ENCODE measurements around the gene WDFY1. TPM values are rescaled to one million over a fixed set of nuclear protein-coding genes. Genes with fewer than 3 reads are reported as not detected.

WDFY1 gene
- total and polyA plus RNA-seq, 2 experiments from 2014 or later = 54.5 to 127 TPM

DNA sequence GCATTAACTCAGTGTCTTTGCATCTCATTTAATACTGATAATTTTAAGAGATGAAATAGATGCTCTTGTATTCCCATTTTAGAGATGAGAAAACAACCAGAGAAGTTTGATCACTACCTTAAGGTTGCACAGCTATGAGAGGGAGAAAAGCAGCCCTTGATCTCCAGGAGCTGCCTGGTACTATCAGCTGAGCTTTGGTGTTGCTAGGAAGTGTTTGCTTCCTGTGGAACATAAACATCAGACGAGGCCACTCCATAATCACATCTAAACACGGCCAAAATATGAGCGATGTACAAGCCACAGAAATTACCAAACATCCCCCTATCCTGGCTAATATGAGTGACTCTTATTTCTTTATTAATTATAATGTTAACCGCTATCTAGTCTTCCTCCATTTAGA, 620 bp upstream of the WDFY1 start (continued):
- TF ChIP-seq, protein P1, sequence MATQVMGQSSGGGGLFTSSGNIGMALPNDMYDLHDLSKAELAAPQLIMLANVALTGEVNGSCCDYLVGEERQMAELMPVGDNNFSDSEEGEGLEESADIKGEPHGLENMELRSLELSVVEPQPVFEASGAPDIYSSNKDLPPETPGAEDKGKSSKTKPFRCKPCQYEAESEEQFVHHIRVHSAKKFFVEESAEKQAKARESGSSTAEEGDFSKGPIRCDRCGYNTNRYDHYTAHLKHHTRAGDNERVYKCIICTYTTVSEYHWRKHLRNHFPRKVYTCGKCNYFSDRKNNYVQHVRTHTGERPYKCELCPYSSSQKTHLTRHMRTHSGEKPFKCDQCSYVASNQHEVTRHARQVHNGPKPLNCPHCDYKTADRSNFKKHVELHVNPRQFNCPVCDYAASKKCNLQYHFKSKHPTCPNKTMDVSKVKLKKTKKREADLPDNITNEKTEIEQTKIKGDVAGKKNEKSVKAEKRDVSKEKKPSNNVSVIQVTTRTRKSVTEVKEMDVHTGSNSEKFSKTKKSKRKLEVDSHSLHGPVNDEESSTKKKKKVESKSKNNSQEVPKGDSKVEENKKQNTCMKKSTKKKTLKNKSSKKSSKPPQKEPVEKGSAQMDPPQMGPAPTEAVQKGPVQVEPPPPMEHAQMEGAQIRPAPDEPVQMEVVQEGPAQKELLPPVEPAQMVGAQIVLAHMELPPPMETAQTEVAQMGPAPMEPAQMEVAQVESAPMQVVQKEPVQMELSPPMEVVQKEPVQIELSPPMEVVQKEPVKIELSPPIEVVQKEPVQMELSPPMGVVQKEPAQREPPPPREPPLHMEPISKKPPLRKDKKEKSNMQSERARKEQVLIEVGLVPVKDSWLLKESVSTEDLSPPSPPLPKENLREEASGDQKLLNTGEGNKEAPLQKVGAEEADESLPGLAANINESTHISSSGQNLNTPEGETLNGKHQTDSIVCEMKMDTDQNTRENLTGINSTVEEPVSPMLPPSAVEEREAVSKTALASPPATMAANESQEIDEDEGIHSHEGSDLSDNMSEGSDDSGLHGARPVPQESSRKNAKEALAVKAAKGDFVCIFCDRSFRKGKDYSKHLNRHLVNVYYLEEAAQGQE (IDR thresholded peaks at IDR 0.05; ENCODE audit: unreplicated experiment) = no peak

DNA sequence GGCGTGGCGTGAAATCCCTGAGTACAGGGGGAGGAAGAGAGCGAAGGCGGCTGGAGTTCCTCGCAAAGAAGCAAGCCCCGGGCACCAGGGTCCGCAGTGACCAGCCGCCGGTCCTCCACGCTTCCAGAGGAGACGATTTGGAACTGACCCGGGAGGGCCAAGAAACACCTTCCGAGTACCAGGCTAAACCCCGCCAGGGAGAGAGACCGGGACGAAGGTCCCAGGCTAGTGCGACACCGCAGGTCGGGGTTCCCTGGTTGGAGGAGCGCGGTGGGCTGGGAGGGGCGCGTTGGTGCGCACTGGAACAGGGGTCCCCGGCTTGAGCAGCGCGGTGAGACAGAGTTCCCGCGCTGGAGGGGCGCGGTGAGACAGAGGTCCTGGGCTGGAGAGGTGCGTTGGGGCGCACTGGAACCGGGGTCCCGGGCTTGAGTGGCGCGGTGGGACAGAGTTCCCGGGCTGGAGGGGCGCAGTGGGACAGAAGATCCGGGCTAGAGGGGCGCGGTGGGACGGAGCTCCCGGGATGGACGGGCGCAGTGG, 901 bp downstream of the WDFY1 start:
- peak overlapping the region; percentile 98 for H3K4me2 ChIP-seq
- H2AFZ ChIP-seq = peak overlapping the region; percentile 67
- H3K9me2 ChIP-seq (ENCODE audit: insufficient read depth) = no peaks in the 10 kb centered on the region
- Mint-ChIP-seq H3K9me3 (peaks cover 3% of the 10 kb centered on the region; the same call in 1 of the 3 replicates), H3K27ac (peak overlapping the region; percentile 92), H3K27me3 (ENCODE audit: insufficient read depth, low read depth, poor library complexity) (peaks cover 9% of the 10 kb centered on the region), H3K4me1 (peaks cover 39% of the 10 kb centered on the region), H3K36me3 (ENCODE audit: low read depth) (peaks cover 22% of the 10 kb centered on the region), H3K4me3 (peak overlapping the region; percentile 96)
- H4K20me1 ChIP-seq (replicated peaks; ENCODE audit: insufficient read depth) = peaks cover 10% of the 10 kb centered on the region; the same call in 1 of the 2 replicates
- peak overlapping the region; percentile 81 for H3K27ac ChIP-seq (ENCODE audit: low read depth)
- TF ChIP-seq CREB1 (CRISPR knock-in tag; IDR thresholded peaks at IDR 0.05; ENCODE audit: low read depth) (no peak), POLR2AphosphoS5 (IDR thresholded peaks at IDR 0.05; ENCODE audit: low read depth) (peak; percentile 65)
- TF ChIP-seq, protein P2, sequence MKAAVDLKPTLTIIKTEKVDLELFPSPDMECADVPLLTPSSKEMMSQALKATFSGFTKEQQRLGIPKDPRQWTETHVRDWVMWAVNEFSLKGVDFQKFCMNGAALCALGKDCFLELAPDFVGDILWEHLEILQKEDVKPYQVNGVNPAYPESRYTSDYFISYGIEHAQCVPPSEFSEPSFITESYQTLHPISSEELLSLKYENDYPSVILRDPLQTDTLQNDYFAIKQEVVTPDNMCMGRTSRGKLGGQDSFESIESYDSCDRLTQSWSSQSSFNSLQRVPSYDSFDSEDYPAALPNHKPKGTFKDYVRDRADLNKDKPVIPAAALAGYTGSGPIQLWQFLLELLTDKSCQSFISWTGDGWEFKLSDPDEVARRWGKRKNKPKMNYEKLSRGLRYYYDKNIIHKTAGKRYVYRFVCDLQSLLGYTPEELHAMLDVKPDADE (IDR thresholded peaks at IDR 0.05) = 0 out of 2 replicates have a peak, but pooled peaks have one; percentile 30
- peak; percentile 78 for ATAC-seq
- no peaks in the 10 kb centered on the region for H3F3A ChIP-seq (replicated peaks; ENCODE audit: low read depth)
- peaks cover 55% of the 10 kb centered on the region for H3K4me1 ChIP-seq (ENCODE audit: insufficient read depth)
- no peaks in the 10 kb centered on the region for H3K36me3 ChIP-seq (ENCODE audit: insufficient read depth)
- peak overlapping the region; percentile 95 for H3K4me3 ChIP-seq
- no peaks in the 10 kb centered on the region for H3K27me3 ChIP-seq (ENCODE audit: insufficient read depth)
- peaks cover 63% of the 10 kb centered on the region for H3K79me2 ChIP-seq (replicated peaks; ENCODE audit: insufficient read depth)
- DNase-seq (ENCODE audit: low spot score) = peak; percentile 84

DNA sequence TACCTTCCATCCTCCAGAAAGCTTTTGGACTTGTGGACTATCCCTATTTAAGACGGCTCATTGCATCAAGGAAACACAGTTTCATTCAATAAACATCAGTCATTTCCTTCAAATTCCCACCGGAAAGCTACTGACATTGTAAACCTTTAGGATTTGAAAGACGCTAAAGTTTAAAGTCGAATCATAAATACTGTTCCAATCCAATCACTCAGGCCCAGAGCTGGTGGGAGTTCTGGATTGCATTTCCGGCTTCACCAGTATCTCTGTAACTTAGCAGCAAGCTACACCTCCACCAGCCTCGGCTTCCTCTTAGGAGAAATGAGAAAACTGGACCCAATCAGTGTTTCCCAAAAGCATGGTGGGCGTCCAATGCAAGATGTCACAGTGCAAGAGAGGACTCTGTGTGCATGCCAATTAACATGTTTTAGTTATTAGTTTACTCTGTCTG, 1.6 kb downstream of the WDFY1 start:
- Histone ChIP-seq H3K27me3 (ENCODE audit: insufficient read depth) (no peaks in the 10 kb centered on the region), H3K9me2 (ENCODE audit: insufficient read depth) (no peaks in the 10 kb centered on the region), H3K4me2 (peak overlapping the region; percentile 98), H3K4me3 (peak overlapping the region; percentile 95), H3K36me3 (ENCODE audit: insufficient read depth) (no peaks in the 10 kb centered on the region), H2AFZ (no peak overlapping the region), H3F3A (replicated peaks; ENCODE audit: low read depth) (no peaks in the 10 kb centered on the region), H3K4me1 (ENCODE audit: insufficient read depth) (peaks cover 62% of the 10 kb centered on the region), H3K79me2 (replicated peaks; ENCODE audit: insufficient read depth) (peaks cover 69% of the 10 kb centered on the region), H3K27ac (ENCODE audit: low read depth) (peak overlapping the region; percentile 81; the same call in 1 of the 2 replicates), H4K20me1 (replicated peaks; ENCODE audit: insufficient read depth) (peaks cover 10% of the 10 kb centered on the region; the same call in 1 of the 2 replicates)
- ATAC-seq (no peak), DNase-seq (ENCODE audit: low spot score) (no peak)
- Mint-ChIP-seq H3K4me1 (peaks cover 42% of the 10 kb centered on the region), H3K4me3 (peak overlapping the region; percentile 96), H3K9me3 (peaks cover 3% of the 10 kb centered on the region; the same call in 1 of the 3 replicates), H3K27ac (no peak overlapping the region), H3K36me3 (ENCODE audit: low read depth) (peaks cover 23% of the 10 kb centered on the region), H3K27me3 (ENCODE audit: insufficient read depth, low read depth, poor library complexity) (peaks cover 9% of the 10 kb centered on the region)
- no peak for TF ChIP-seq ZNF114 (CRISPR knock-in tag; IDR thresholded peaks at IDR 0.05)
- TF ChIP-seq STAT1 (IDR thresholded peaks at IDR 0.05; ENCODE audit: unreplicated experiment) = no peak
- TF ChIP-seq, protein P1 (IDR thresholded peaks at IDR 0.05; ENCODE audit: unreplicated experiment) = no peak
- TF ChIP-seq ZNF331 (CRISPR knock-in tag; IDR thresholded peaks at IDR 0.05; ENCODE audit: low read depth) = no peak
- TF ChIP-seq CREB1 (CRISPR knock-in tag; IDR thresholded peaks at IDR 0.05; ENCODE audit: low read depth) = no peak
- TF ChIP-seq, protein P2 (IDR thresholded peaks at IDR 0.05) = no peak
- no peak for TF ChIP-seq EZH2 (IDR thresholded peaks at IDR 0.05; ENCODE audit: low read depth, unreplicated experiment)

All from GM23338 (cell line).